Stomach (tissue), 9 donors: ENCODE measurements around the gene NIPAL3. TPM values are rescaled to one million over a fixed set of nuclear protein-coding genes. Genes with fewer than 3 reads are reported as not detected.
"Not testable (repeated sequence)": the region's sequence is repeated elsewhere in the genome, so short reads cannot be mapped to it uniquely, and the experiment has no call there.

Experiments used
- DNase-seq, 2 donors: peaks; one replicate each; pipeline versions ENCODE4 v3.0.0 to v3.0.0-alpha.2; 2013 to 2019
- H3K27ac ChIP-seq, 5 donors: fragments of 200-600 bp in 4 of 5; sonication (generic) in 4 of 5; one replicate each; pipeline ENCODE4 v1.5.1; 2013 to 2019; ENCODE audit warnings: mild to moderate bottlenecking in 1 of 5, moderate library complexity in 1 of 5
- H3K27me3 ChIP-seq, 3 donors: fragments of 200-600 bp; sonication (generic); one replicate each; pipeline ENCODE4 v1.5.1; 2017 to 2019; ENCODE audit warnings: mixed run types in 1 of 3
- H3K36me3 ChIP-seq, 4 donors: fragments of 200-600 bp; sonication (generic); 1 replicate in 3 of 4; 2 replicates in 1 of 4; pipeline ENCODE4 v1.5.1; 2016 to 2019
- H3K4me1 ChIP-seq, 4 donors: fragments of 200-600 bp; sonication (generic); one replicate each; pipeline ENCODE4 v1.5.1; 2016 to 2019
- H3K4me3 ChIP-seq, 4 donors: fragments of 200-600 bp; sonication (generic) in 3 of 4; one replicate each; pipeline ENCODE4 v1.5.1; 2016 to 2019; ENCODE audit warnings: mild to moderate bottlenecking in 1 of 4
- H3K9me3 ChIP-seq, 4 donors: fragments of 200-600 bp; sonication (generic); one replicate each; pipeline ENCODE4 v1.5.1; 2016 to 2019
- EP300 ChIP-seq: sonication (generic); formaldehyde crosslinking; IDR thresholded peaks from one replicate; pipeline ENCODE4 v1.6.1; 2017; ENCODE audit warnings: antibody characterized with exemption
- POLR2A ChIP-seq, 4 donors: fragments of 450-650 bp; IDR thresholded peaks; one replicate each; pipeline ENCODE4 v1.6.1; 2016; ENCODE audit warnings: antibody characterized with exemption in 4 of 4, control low read depth in 2 of 4, mild to moderate bottlenecking in 1 of 4, moderate library complexity in 1 of 4
- POLR2AphosphoS5 ChIP-seq, 3 donors: sonication (generic); formaldehyde crosslinking; IDR thresholded peaks; one replicate each; pipeline ENCODE4 v1.6.1; 2016; ENCODE audit warnings: antibody characterized with exemption in 3 of 3
- WGBS, 5 donors: extraction: QIAGEN DNeasy Blood & Tissue Kit in 3 of 5; methylation state at CpG; one replicate each; pipeline versions ENCODE4 v1.1.5 to v1.1.7; 2013 to 2018; 5-methylcytosine and 5-hydroxymethylcytosine counted together
- intact Hi-C: fragments of 100-400 bp; cut with DNase I; formaldehyde crosslinking; loops from one replicate; pipeline ENCODE4 v1.15.1; 2023; ENCODE audit warnings: low total_unique reads
- polyA plus RNA-seq, 3 donors: library from polyadenylated mRNA; stranded (reverse); fragments of 200-250 nt; gene quantifications; one replicate each; pipeline ENCODE4 v1.2.3, GENCODE V29; 2013
- total RNA-seq, 5 donors: library from RNA; depleted of rRNA; stranded (reverse); fragments of >200 nt; gene quantifications; one replicate each; pipeline versions ENCODE4 v1.1.0 to v1.2.3, GENCODE V29; 2014 to 2016
- TF ChIP-seq, protein P1 (sequence below), 7 experiments: fragments of 450-650 bp in 4 of 7; fragments of 200-600 bp in 3 of 7; sonication (generic) in 3 of 7; IDR thresholded peaks; one replicate each; pipeline ENCODE4 v1.5.1; 2016 to 2019; ENCODE audit warnings: antibody characterized with exemption in 7 of 7, control low read depth in 2 of 7, mild to moderate bottlenecking in 1 of 7
- donor health status: healthy with polysubstance abuse.
- donor health status: Bipolar disorder and iron deficiency.
- donor health status: healthy.

Gene NIPAL3
- total and polyA plus RNA-seq, 8 donors = 3.2 to 122 (median 19.1) TPM

DNA sequence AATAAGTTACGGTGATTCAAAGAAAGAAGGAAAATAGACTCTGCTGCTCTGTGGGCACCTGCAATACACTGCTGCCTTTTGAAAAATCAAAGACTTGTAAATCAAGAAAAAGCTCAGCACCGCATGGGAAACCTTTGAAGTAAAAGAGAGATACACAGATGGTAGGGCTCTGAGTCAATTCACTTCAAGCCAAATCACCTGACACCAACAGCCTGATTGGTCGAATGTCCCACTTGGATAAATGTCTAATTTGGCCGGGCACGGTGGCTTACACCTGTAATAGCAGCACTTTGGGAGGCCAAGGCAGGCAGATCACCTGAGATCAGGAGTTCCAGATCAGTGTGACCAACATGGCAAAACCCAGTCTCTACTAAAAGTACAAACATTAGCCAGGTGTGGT, 67.8 kb downstream of the NIPAL3 start:
- Histone ChIP-seq H3K27me3 (no peaks in the 10 kb centered on the region), H3K4me3 (no peak overlapping the region)
- WGBS, 5 donors = 84 to 93% (median 88%) methylated on average over 5 of the region's 5 CpGs

DNA sequence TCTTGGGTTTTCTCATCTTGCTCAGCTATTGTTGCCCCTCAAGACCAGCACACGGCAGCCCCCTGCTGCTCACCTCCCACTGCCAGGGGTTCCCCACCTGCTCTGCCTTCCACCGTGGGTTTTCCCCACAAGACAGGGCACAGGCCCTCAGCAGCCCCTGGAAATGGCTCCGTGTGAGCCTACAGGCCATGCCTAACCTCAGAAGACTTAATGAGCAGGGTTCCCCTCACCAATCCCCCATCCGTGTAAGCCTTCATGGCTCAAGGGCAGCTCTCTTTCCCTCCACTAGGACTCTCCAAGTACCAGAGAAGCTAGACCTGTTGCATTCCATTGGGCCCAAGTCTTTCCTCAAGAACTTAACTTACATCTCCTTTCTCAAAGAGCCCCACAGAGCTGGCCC, 68.6 kb downstream of the NIPAL3 start:
- H3K27me3 ChIP-seq = no peaks in the 10 kb centered on the region
- H3K27ac ChIP-seq = no peak overlapping the region
- intact Hi-C loops = no loop called here
- TF ChIP-seq POLR2AphosphoS5 (IDR thresholded peaks at IDR 0.05) (no peak), POLR2A (IDR thresholded peaks at IDR 0.05) (no peak), EP300 (no peak)
- TF ChIP-seq, protein P1, sequence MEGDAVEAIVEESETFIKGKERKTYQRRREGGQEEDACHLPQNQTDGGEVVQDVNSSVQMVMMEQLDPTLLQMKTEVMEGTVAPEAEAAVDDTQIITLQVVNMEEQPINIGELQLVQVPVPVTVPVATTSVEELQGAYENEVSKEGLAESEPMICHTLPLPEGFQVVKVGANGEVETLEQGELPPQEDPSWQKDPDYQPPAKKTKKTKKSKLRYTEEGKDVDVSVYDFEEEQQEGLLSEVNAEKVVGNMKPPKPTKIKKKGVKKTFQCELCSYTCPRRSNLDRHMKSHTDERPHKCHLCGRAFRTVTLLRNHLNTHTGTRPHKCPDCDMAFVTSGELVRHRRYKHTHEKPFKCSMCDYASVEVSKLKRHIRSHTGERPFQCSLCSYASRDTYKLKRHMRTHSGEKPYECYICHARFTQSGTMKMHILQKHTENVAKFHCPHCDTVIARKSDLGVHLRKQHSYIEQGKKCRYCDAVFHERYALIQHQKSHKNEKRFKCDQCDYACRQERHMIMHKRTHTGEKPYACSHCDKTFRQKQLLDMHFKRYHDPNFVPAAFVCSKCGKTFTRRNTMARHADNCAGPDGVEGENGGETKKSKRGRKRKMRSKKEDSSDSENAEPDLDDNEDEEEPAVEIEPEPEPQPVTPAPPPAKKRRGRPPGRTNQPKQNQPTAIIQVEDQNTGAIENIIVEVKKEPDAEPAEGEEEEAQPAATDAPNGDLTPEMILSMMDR (IDR thresholded peaks at IDR 0.05) = no peak
- no peaks in the 10 kb centered on the region for H3K4me1 ChIP-seq
- no peak overlapping the region for H3K4me3 ChIP-seq
- 76 to 83% (median 79%) methylated on average over 4 of the region's 4 CpGs for WGBS, 5 donors
- DNase-seq = no peak
- no peaks in the 10 kb centered on the region for H3K9me3 ChIP-seq
- no peaks in the 10 kb centered on the region for H3K36me3 ChIP-seq

More for the DNA sequence above, 67.8 kb downstream of the NIPAL3 start:
- intact Hi-C loops = no loop called here
- no peak for TF ChIP-seq EP300
- TF ChIP-seq POLR2A (IDR thresholded peaks at IDR 0.05) = no peak
- DNase-seq = no peak
- Histone ChIP-seq H3K27ac (no peak overlapping the region), H3K9me3 (no peaks in the 10 kb centered on the region), H3K36me3 (no peaks in the 10 kb centered on the region), H3K4me1 (no peaks in the 10 kb centered on the region)

DNA sequence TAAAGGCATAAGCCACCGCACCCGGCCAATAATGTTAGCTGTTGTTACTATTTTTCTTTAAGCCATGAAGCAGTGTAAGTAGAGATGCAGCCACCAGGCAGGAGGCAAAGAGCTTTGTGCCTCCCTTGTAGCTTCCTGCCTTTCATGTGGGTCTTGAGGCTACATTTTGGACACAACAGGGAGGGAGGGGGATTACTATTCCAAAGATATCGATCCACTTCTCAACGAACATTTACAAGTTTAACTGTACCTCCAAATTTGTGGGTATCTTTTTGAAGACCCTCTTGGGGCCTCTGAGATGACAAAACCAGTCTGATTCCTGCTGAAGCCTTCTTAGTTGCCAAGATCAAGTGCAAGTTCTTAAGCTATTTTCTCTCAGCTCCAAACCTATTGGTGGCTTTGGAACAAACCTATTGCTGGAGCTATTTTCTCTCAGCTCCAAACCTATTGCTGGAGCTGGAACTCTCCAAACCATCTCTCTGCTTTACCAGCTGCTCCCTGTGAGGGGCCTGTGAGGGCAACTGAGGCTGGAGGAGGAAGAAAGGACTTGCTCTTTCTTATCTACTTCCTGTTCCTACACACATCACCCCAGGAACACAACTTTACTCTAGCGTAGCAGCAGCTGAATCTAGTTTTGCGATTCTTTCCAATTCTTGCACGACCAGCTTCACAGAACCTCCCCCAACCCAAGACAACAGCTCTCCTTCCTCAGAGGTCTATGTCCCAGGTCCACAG, 70.9 kb downstream of the NIPAL3 start:
- Histone ChIP-seq H3K4me1 (no peaks in the 10 kb centered on the region), H3K27me3 (peaks cover 0 to 5% (median 0%) of the 10 kb centered on the region in 3 donors), H3K27ac (no peak overlapping the region), H3K4me3 (no peak overlapping the region), H3K9me3 (peaks cover 0 to 11% (median 4%) of the 10 kb centered on the region in 4 donors), H3K36me3 (no peaks in the 10 kb centered on the region)
- no peak for DNase-seq
- intact Hi-C loops = no loop called here
- 67 to 80% (median 72%) methylated on average over 7 of the region's 7 CpGs for WGBS, 5 donors
- TF ChIP-seq POLR2AphosphoS5 (IDR thresholded peaks at IDR 0.05) (no peak), POLR2A (IDR thresholded peaks at IDR 0.05) (no peak), EP300 (no peak)
- TF ChIP-seq, protein P1 (IDR thresholded peaks at IDR 0.05) = no peak

DNA sequence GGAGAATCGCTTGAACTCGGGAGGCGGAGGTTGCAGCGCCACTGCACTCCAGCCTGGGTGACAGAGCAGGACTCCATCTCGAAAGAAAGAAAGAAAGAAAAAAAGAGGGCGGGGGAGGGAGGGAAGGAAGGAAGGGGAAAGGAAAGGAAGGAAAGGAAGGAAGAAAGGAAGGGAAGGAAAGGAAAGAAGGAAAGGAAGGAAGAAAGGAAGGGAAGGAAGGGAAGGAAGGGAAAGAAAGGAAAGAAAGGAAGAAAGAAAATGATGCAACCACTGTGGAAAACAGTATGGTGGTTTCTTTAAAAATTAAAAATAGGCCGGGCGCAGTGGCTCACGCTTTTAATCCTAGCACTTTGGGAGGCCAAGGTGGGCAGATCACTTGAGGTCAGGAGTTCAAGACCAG, 71.9 kb downstream of the NIPAL3 start:
- H3K4me3 ChIP-seq = no peak overlapping the region

DNA sequence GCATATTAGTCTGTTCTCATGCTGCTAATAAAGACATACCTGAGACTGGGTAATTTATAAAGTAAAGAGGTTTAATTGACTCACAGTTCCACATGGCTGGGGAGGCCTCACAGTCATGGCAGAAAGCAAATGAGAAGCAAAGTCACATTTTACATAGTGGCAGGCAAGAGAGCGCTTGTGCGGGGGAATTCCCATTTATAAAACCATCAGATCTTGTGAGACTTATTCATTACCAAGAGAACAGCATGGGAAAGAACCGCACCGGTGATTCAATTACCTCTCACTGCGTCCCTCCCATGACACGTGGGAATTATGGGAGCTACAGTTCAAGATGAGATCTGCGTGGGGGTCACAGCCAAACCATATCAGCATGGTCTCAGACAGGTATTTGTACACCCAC, 72.6 kb downstream of the NIPAL3 start:
- H3K4me3 ChIP-seq, H3K27ac ChIP-seq, H3K36me3 ChIP-seq, H3K4me1 ChIP-seq, H3K27me3 ChIP-seq, DNase-seq, intact Hi-C loops: not testable (repeated sequence)
- H3K9me3 ChIP-seq = peaks cover 0 to 11% (median 4%) of the 10 kb centered on the region in 4 donors
- 82 to 93% (median 90%) methylated on average over 7 of the region's 7 CpGs for WGBS, 5 donors

More for the DNA sequence above, 71.9 kb downstream of the NIPAL3 start:
- intact Hi-C loops = no loop called here
- TF ChIP-seq POLR2A (IDR thresholded peaks at IDR 0.05) (no peak), EP300 (no peak), POLR2AphosphoS5 (IDR thresholded peaks at IDR 0.05) (no peak)
- TF ChIP-seq, protein P1 (IDR thresholded peaks at IDR 0.05) = no peak
- WGBS, 5 donors = 89 to 95% (median 94%) methylated on average over 9 of the region's 9 CpGs
- no peak overlapping the region for H3K27ac ChIP-seq
- no peaks in the 10 kb centered on the region for H3K36me3 ChIP-seq
- H3K9me3 ChIP-seq = peaks cover 0 to 11% (median 4%) of the 10 kb centered on the region in 4 donors
- peaks cover 0 to 5% (median 0%) of the 10 kb centered on the region in 3 donors for H3K27me3 ChIP-seq
- DNase-seq = no peak
- no peaks in the 10 kb centered on the region for H3K4me1 ChIP-seq
